ENCODE results near the gene FGF9. TPM values are rescaled to one million over a fixed set of nuclear protein-coding genes. Genes with fewer than 3 reads are reported as not detected.

The FGF9 gene
- total RNA-seq, 2 experiments from 2014 or later: 0.08 to 0.20 TPM

DNA sequence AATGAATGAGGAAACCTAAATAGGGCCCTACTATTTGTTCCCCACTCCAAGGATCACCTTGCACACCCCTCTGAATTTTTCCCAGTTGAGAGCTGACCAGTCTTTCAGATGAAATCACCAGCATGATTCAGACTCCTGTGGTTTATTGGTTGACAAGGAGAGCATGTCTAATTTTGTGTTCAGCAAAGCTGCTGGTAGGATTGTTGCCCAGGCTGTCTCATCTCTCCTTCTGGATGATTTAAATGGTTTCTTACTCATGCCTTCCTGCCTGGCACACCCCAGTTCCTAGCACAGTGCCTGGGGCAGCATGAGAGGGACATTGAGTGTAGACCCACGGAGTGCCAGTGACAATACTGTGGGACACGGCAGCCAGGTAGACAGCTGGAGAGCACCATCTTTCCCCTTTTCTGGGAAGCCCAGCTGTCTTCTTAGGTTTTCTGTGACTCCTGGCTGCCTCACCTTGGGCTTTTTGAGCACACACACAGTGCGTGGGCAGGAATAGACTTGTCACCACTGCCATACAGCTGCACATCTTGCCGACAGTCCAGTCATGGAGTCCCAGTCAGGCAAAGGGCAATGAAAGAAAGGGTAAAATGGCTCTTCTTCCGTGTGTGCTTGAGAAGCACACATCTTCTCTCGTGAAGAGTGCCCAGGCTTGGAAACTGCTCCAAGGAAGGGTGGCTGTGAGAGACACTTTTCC is 12.3 kb downstream of the FGF9 start:
- Mint-ChIP-seq H3K36me3 (ENCODE audit: low read depth) (no peaks in the 10 kb centered on the region), H3K4me3 (no peak overlapping the region), H3K27ac (no peak overlapping the region), H3K4me1 (peaks cover 17% of the 10 kb centered on the region), H3K9me3 (no peaks in the 10 kb centered on the region), H3K27me3 (peaks cover 13% of the 10 kb centered on the region)
- DNase-seq: no peak
- POLR2A ChIA-PET: no interaction called here
- CTCF ChIA-PET: no interaction called here

DNA sequence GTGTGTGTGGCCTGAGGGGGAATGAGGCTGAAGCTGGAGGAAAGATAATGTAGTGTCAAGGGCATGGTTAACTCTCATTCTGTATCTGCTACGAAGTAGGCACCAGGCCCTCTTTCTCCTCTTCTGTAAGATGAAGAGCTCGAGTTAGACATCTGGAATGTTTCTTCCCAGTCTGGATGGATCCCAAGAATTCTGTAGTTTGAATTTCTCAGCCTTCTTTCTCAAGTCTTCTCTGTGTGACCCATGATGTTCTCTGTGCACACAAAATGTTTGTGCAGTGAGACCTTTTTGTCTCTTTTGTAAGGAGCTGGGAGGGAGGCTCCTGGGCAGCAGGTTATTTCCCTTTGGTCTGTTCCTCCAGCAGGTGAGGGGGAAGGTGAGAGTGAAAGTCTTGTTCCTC is 13.7 kb downstream of the FGF9 start:
- CTCF ChIA-PET: no interaction called here
- DNase-seq: no peak
- Mint-ChIP-seq H3K27ac (no peak overlapping the region), H3K27me3 (peaks cover 8% of the 10 kb centered on the region), H3K4me1 (peaks cover 17% of the 10 kb centered on the region), H3K4me3 (no peak overlapping the region), H3K9me3 (no peaks in the 10 kb centered on the region), H3K36me3 (ENCODE audit: low read depth) (no peaks in the 10 kb centered on the region)
- POLR2A ChIA-PET: no interaction called here

DNA sequence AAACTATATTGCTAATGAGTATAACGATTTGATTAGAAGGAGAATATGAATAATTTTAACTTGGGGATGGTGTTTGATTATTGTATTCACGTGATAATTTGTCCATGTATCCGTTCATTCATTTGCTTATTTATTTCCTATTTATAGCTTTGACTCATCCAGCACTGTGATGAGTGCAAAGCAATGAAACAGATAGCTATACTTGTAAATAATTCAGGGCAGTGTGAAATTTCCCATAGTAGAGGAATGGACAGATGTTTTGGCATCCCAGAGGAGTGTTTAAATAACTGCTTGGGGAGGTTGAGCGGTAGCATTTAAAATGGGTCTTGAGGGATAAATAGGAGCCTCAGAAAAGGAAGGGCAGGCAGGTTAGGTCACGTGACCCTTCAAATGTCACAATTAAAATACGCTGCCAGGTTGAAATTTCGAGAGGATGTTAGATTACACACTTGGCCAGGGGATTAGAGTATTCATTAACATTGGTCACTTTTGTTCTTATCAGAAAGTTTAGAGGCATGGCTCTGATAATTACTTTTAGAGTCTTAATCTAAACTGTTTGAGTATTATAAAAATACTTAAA is 14.7 kb downstream of the FGF9 start:
- CTCF ChIA-PET: no interaction called here
- DNase-seq: no peak
- POLR2A ChIA-PET: no interaction called here
- H3K4me3 Mint-ChIP-seq: no peak overlapping the region
- H3K27ac Mint-ChIP-seq: no peak overlapping the region
- H3K9me3 Mint-ChIP-seq: no peaks in the 10 kb centered on the region
- no peaks in the 10 kb centered on the region for H3K36me3 Mint-ChIP-seq (ENCODE audit: low read depth)
- H3K27me3 Mint-ChIP-seq: peaks cover 12% of the 10 kb centered on the region
- peaks cover 17% of the 10 kb centered on the region for H3K4me1 Mint-ChIP-seq

DNA sequence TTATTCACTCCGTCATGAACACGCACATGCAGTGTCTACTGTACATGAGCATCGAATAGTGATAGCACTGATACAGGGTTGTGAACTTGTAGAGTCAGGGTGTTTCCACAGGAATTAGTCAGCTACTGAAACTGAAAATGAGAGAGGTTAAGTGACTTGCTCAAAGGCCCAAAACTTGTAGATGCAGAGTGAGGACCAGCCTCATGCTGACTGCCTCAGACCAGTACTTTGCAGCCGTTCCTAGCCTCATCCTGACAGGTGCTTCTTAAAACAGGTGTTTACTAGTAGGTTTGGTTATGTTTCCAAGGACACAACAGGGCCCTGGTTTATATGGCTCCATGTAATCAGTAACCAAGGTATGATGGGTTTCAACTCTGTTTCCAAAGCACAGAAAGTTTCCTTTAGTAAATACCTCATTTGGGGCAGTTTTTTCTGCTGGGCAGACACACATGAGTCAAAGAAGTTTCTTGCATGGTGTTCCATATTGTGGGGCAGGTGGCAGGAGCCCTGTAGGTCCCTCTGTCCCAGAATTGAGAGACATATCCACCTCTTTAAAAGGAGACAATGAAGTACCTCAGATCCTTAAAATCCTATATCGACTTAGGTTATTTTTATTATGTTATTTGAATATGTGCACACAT is 16.0 kb downstream of the FGF9 start:
- peak; percentile 33 for DNase-seq
- no peak overlapping the region for H3K4me3 Mint-ChIP-seq
- POLR2A ChIA-PET: interaction anchor here (1.0 to 1.4 kb wide), 2 partner anchors 18 to 83 kb away, joined by 3 read pairs; partner anchors contain the start of gene MICU2
- peaks cover 9% of the 10 kb centered on the region for H3K27me3 Mint-ChIP-seq
- no peaks in the 10 kb centered on the region for H3K9me3 Mint-ChIP-seq
- no peak overlapping the region for H3K27ac Mint-ChIP-seq
- CTCF ChIA-PET: no interaction called here
- H3K4me1 Mint-ChIP-seq: peaks cover 17% of the 10 kb centered on the region
- H3K36me3 Mint-ChIP-seq (ENCODE audit: low read depth): no peaks in the 10 kb centered on the region

DNA sequence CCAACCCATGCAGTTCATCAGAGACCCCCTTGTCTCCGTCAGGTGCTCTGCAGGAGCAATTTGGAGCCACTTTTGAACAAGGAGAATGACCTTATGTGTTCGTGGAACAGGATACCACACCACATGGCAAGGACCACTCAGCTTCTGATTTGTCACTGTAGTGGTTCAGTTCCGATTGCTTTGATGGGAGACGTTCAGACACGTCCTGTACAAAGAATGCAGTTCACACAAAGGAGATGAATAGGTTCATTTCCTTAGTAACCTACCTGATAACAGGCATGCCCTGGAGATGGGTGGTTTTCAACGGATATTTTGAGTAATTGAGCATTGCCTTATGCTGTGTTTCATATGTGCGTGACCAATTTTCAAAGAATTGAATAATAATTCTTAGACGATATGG is 17.2 kb downstream of the FGF9 start:
- H3K4me1 Mint-ChIP-seq: peaks cover 17% of the 10 kb centered on the region
- H3K36me3 Mint-ChIP-seq (ENCODE audit: low read depth): no peaks in the 10 kb centered on the region
- ChIA-PET POLR2A (no interaction called here), CTCF (no interaction called here)
- no peak overlapping the region for H3K4me3 Mint-ChIP-seq
- no peak overlapping the region for H3K27ac Mint-ChIP-seq
- DNase-seq: no peak
- H3K27me3 Mint-ChIP-seq: peaks cover 9% of the 10 kb centered on the region
- H3K9me3 Mint-ChIP-seq: no peaks in the 10 kb centered on the region

DNA sequence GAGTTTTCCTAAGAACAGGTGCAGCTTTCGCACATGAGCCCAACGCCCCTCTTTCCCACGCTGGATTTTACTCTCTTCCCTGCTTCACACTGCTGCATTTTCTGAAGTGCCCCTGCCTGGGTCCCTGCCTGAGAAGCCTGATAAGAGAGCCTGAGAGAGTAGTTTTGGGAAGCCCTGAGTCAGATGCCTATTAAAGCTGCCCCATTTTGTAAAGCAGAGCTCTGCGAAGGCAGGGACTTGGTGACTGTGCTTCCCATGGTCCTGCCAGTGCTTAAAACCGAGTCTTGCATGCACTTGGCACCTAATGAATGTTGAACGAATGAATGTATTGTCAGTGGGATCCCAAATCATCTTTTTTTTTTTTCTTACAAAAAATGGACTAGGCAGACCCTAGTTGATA is 18.2 kb downstream of the FGF9 start:
- peaks cover 17% of the 10 kb centered on the region for H3K4me1 Mint-ChIP-seq
- DNase-seq: no peak
- peaks cover 9% of the 10 kb centered on the region for H3K27me3 Mint-ChIP-seq
- H3K36me3 Mint-ChIP-seq (ENCODE audit: low read depth): no peaks in the 10 kb centered on the region
- H3K9me3 Mint-ChIP-seq: no peaks in the 10 kb centered on the region
- ChIA-PET POLR2A (no interaction called here), CTCF (no interaction called here)
- no peak overlapping the region for H3K4me3 Mint-ChIP-seq
- no peak overlapping the region for H3K27ac Mint-ChIP-seq

DNA sequence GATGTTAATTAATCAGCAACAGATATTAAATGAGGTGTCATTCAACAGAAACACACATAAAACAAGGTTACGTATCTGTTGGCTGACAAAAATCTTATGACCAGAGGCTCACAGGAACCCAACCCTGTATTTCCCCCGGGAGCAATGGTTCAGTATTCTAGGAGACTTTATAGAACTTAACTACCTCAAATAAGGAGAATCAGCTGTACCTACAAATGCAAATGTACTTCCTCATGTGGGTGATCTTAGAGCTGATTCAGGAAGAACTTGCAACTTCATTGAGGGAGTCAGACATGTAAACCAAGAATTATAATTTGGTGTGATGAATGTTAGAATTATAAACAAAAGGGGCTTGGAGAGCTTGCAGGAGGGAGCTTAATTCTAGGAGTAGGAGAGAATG is 20.1 kb downstream of the FGF9 start:
- no peaks in the 10 kb centered on the region for H3K36me3 Mint-ChIP-seq (ENCODE audit: low read depth)
- H3K4me3 Mint-ChIP-seq: no peak overlapping the region
- no peak overlapping the region for H3K27ac Mint-ChIP-seq
- CTCF ChIA-PET: no interaction called here
- peaks cover 5% of the 10 kb centered on the region for H3K27me3 Mint-ChIP-seq
- POLR2A ChIA-PET: no interaction called here
- H3K4me1 Mint-ChIP-seq: peaks cover 14% of the 10 kb centered on the region
- H3K9me3 Mint-ChIP-seq: no peaks in the 10 kb centered on the region
- DNase-seq: no peak

DNA sequence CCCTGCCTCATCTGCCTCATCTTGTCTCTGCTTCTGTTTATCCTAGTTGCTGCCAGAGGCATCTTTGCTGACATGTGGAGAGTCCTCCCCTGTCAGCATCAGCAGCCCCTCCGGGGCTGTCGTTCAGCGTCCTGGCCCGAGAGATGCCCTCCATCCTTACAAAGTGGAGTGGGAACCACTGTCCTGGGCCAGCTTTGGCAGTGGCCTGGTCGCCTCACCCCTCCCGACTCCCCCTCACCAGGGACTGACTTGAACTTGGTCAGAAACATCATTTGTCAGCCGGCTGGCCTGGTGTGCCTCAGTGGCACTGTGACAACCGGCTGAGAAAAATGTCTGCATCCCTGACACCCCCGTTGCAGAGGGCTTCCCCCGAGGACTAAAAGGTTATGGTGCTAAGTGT is 20.6 kb downstream of the FGF9 start:
- POLR2A ChIA-PET: no interaction called here
- H3K4me3 Mint-ChIP-seq: no peak overlapping the region
- H3K4me1 Mint-ChIP-seq: peaks cover 11% of the 10 kb centered on the region
- no peaks in the 10 kb centered on the region for H3K36me3 Mint-ChIP-seq (ENCODE audit: low read depth)
- H3K27me3 Mint-ChIP-seq: peaks cover 5% of the 10 kb centered on the region
- DNase-seq: no peak
- CTCF ChIA-PET: no interaction called here
- H3K27ac Mint-ChIP-seq: no peak overlapping the region
- H3K9me3 Mint-ChIP-seq: no peaks in the 10 kb centered on the region

DNA sequence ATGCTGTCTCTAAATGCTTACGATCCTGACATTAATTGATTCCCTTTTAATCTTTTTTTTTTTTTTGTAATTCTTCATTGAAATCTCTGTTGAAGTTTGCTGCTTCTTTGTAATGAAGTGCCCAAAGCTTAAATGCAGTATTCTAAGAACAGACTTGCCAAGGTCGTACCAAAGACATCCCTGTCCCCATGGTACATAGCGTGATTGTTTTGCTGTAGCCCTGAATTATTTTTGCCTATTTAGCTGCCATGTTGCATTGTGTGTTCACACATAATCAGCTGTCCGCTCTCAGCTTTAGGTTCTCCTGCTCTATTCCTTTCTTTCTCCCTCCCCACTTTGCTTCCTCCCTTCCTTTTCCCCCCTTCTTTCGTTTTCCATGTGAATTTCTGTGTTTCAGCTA is 21.1 kb downstream of the FGF9 start:
- peaks cover 7% of the 10 kb centered on the region for H3K4me1 Mint-ChIP-seq
- H3K36me3 Mint-ChIP-seq (ENCODE audit: low read depth): no peaks in the 10 kb centered on the region
- ChIA-PET CTCF (no interaction called here), POLR2A (no interaction called here)
- no peak overlapping the region for H3K4me3 Mint-ChIP-seq
- no peaks in the 10 kb centered on the region for H3K9me3 Mint-ChIP-seq
- no peak overlapping the region for H3K27ac Mint-ChIP-seq
- DNase-seq: no peak
- peaks cover 5% of the 10 kb centered on the region for H3K27me3 Mint-ChIP-seq

DNA sequence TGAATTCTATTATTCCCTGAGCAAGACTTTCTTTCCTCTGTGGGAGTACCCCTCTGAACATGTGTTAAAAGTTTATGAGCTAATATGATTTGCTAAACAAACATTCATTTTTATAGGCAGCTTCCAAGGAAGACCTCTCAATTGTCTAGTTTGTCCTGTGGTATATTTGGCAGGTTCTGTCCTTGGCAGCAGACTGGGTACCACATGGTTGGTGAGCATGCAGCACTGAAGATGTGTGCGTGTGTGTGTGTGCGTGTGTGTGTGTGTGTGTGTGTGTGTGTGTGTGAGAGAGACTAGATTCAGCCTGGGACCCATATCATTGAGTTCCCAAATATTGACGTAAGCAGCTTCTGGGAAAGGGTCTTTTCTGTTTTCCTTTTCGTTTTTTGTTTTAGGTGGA is 24.0 kb downstream of the FGF9 start:
- POLR2A ChIA-PET: no interaction called here
- H3K4me1 Mint-ChIP-seq: no peaks in the 10 kb centered on the region
- H3K36me3 Mint-ChIP-seq (ENCODE audit: low read depth): no peaks in the 10 kb centered on the region
- CTCF ChIA-PET: no interaction called here
- no peak overlapping the region for H3K4me3 Mint-ChIP-seq
- H3K9me3 Mint-ChIP-seq: no peaks in the 10 kb centered on the region
- DNase-seq: no peak
- H3K27me3 Mint-ChIP-seq: peaks cover 5% of the 10 kb centered on the region
- H3K27ac Mint-ChIP-seq: no peak overlapping the region

DNA sequence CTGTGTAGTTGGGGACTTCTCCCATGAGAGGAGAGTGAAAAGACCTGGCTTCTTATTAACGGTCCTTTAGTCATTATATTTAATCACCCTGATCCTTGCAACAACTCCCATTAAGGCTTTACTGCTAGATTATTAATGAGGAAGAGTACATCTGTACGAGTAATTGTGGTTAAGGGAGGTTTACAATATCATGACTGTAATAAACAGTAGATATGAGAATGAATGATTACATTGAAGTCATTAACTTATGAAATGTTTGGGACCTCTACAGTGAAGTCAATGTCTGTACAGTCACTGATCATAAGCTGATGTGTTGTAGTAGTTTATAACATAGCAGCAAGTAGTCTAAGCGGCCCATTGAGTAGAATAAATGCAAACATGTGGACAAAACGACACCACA is 24.7 kb downstream of the FGF9 start:
- H3K9me3 Mint-ChIP-seq: no peaks in the 10 kb centered on the region
- ChIA-PET POLR2A (no interaction called here), CTCF (no interaction called here)
- peaks cover 1% of the 10 kb centered on the region for H3K27me3 Mint-ChIP-seq
- H3K27ac Mint-ChIP-seq: no peak overlapping the region
- H3K4me3 Mint-ChIP-seq: no peak overlapping the region
- H3K4me1 Mint-ChIP-seq: no peaks in the 10 kb centered on the region
- no peaks in the 10 kb centered on the region for H3K36me3 Mint-ChIP-seq (ENCODE audit: low read depth)
- DNase-seq: no peak

DNA sequence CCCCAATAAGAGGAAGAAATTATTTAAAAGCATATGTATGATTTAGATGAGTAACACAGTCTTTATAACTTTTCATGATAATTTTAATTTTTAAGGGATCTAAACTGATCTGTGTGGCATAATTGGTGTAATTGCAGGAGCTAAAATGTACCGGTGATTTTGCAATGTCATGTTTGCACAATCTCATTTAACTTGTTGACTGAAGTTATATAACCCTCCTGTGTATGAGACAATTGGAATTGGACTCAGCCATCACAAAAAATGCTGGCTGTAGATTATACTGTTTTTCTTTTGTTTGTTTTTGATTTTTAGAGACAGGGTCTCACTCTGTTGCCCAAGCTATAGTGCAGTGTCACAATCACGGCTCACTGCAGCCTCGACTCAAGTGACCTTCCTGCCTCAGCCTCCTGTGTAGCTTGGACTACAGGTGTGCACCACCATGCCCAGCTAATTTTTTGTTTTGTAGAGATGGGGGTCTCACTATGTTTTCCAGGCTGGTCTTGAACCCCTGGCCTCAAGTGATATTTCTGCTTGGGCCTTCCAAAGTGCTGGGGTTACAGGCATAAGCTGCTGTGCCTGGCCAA is 26.1 kb downstream of the FGF9 start:
- Mint-ChIP-seq H3K36me3 (ENCODE audit: low read depth) (no peaks in the 10 kb centered on the region), H3K27me3 (peaks cover 1% of the 10 kb centered on the region), H3K4me3 (no peak overlapping the region), H3K9me3 (no peaks in the 10 kb centered on the region), H3K27ac (no peak overlapping the region), H3K4me1 (no peaks in the 10 kb centered on the region)
- DNase-seq: no peak
- POLR2A ChIA-PET: no interaction called here
- CTCF ChIA-PET: no interaction called here

DNA sequence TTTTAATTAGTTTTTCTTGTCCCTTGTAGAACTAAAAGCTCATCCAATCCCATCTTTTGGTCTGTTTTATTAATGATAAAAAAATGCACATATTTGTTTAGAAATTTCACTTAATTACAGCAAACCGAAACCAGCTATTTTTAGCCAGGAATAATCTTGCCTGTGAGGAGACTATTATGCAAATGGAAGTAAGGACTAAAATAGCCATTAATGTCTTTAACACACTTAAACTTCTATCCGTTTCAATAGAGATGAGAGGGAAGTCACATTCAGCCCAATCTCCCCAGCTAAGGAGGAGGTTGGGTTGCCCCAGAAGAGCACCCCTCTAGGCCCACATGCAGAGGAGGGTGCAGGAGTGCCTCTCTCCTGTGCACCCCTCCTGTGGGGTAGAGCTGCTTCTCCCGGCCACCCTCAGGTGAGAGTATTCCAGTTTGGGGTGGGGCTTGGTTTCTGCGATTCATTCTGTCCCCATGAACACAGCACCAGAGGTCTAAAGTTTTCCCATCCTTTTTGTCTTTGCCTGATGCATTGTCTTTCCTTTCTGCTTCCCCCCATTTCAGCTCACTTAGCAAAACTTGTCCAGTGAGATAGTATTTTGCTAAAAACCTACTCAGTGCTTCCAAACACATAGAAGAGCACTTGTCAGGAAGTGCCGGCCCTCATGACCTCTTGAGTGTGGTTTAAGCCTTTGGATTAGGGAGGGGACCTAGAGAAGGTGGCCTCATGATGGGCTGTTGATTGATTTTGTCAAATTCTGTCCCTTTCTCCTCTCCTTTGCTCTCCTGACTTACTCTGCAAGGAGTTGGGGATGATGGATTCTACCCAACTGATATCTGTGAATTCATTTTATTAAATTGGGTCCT is 28.2 kb downstream of the FGF9 start:
- CTCF ChIA-PET: no interaction called here
- POLR2A ChIA-PET: no interaction called here
- no peaks in the 10 kb centered on the region for H3K9me3 Mint-ChIP-seq

More for the DNA sequence above, 28.2 kb downstream of the FGF9 start:
- no peak overlapping the region for H3K27ac Mint-ChIP-seq
- H3K4me1 Mint-ChIP-seq: no peaks in the 10 kb centered on the region
- no peaks in the 10 kb centered on the region for H3K36me3 Mint-ChIP-seq (ENCODE audit: low read depth)
- no peak for DNase-seq
- peaks cover 1% of the 10 kb centered on the region for H3K27me3 Mint-ChIP-seq
- no peak overlapping the region for H3K4me3 Mint-ChIP-seq

Data from activated CD4-positive, alpha-beta memory T cell treated with anti-CD3 and anti-CD28 coated beads, Interleukin-2, amount 10 ng/mL, durations not matched to agents 7 days and 5 days (primary cell).